Ishikawa (cell line): ENCODE measurements around the gene MPZL2.

Source experiments
- CEBPB ChIP-seq: IDR thresholded peaks from 2 replicates; pipeline ENCODE4 v1.6.1; 2012
- CREB1 ChIP-seq: IDR thresholded peaks from 2 replicates; pipeline ENCODE4 v1.6.1; 2012; ENCODE audit warnings: low read depth
- EP300 ChIP-seq: IDR thresholded peaks from 2 replicates; pipeline ENCODE4 v1.6.1; 2012; ENCODE audit warnings: borderline replicate concordance
- FOXM1 ChIP-seq: IDR thresholded peaks from 2 replicates; pipeline ENCODE4 v1.6.1; 2012; ENCODE audit warnings: low read depth, borderline replicate concordance
- MAX ChIP-seq: IDR thresholded peaks from 2 replicates; pipeline ENCODE4 v1.6.1; 2012
- NFIC ChIP-seq: IDR thresholded peaks from 2 replicates; pipeline ENCODE4 v1.6.1; 2012
- RAD21 ChIP-seq: IDR thresholded peaks from 2 replicates; pipeline ENCODE4 v1.6.1; 2012; ENCODE audit warnings: low read depth
- REST ChIP-seq: IDR thresholded peaks from 2 replicates; pipeline ENCODE4 v1.6.1; 2012; ENCODE audit warnings: low read depth, mild to moderate bottlenecking
- TAF1 ChIP-seq: IDR thresholded peaks from 2 replicates; pipeline ENCODE4 v1.6.1; 2012; ENCODE audit warnings: low read depth, mild to moderate bottlenecking
- TCF12 ChIP-seq: IDR thresholded peaks from 2 replicates; pipeline ENCODE4 v1.6.1; 2012; ENCODE audit warnings: low read depth
- TEAD4 ChIP-seq: IDR thresholded peaks from 2 replicates; pipeline ENCODE4 v1.6.1; 2012
- USF1 ChIP-seq: IDR thresholded peaks from 2 replicates; pipeline ENCODE4 v1.6.1; 2012
- YY1 ChIP-seq: IDR thresholded peaks from 2 replicates; pipeline ENCODE4 v1.6.1; 2012; ENCODE audit warnings: low read depth

- TF ChIP-seq TAF1, result no peak
- TF ChIP-seq MAX, result no peak
- TF ChIP-seq FOXM1, result no peak
- no peak for TF ChIP-seq CEBPB
- TF ChIP-seq REST, result no peak
- TF ChIP-seq NFIC, result no peak
- TF ChIP-seq EP300, result no peak
- TF ChIP-seq TEAD4, result no peak
- no peak for TF ChIP-seq CREB1
- no peak for TF ChIP-seq USF1
- no peak for TF ChIP-seq YY1
- TF ChIP-seq RAD21, result no peak
- no peak for TF ChIP-seq TCF12
Measured at GRCh38 chr11:118223992-118224391, 40.1 kb downstream of the MPZL2 start.
